ENCODE measurements around the gene SELENOK.

SELENOK gene

DNA sequence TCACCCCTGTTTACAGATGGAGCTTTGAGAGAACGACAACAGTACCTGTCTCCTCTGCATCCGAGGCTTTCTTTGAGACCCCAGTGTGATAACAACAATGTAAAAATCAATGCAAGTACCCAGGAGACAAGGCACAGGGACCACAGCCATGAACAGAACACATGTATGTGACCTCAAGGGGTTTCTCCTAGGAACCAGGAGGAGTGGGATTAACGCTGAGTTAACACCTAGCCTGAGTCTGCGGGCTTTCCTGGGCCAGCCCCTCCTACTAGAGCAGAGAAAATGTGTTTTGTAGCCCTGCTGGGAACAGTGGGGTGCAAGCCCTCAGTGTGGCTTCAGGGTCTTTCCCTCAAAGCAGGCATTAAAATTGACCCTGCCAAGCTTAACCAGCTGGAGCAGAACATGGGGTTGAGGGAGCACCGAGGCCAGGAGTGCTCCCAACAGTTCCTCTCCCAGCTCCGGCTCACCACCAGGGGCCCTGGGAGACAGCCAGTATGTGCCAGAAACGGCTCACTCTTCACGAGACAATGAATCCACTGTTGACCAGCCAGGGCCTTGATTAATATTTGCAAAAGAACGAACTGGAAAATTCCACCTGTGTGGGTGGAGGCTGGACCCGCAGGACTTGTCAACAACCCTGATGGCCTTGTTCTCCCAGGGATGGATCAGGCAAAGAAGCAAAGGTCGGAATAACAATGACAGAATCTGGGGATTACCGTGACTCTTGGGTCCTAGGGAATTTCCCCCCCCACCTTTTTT lies 49.0 kb downstream of the SELENOK start:
- peak in 1 of 2 experiments; percentile 53 for DNase-seq

DNA sequence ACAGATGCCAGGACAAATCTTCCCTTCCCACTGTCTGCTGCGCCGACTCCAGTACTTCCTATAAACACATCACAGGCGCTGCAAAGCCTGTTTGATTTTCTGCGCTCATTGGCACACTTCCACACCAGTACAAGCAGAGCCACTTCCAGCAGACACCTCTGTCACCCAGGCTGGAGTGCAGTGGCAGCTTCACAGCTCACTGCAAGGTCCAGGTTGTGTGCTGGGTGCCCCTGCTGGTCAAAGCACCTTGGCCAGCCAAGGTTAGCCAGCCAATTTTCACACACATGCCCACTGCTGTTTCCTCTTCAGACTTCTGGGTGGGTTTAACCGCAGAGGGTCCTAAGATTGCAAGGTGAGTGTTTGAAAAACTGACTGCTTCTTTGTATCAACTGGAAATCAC lies 50.4 kb downstream of the SELENOK start:
- peak in 1 of 2 experiments; percentile 37 for DNase-seq

GRCh38 chr3:53837331-53837730 lies 54.3 kb downstream of the SELENOK start:
- DNase-seq: no peak

DNA sequence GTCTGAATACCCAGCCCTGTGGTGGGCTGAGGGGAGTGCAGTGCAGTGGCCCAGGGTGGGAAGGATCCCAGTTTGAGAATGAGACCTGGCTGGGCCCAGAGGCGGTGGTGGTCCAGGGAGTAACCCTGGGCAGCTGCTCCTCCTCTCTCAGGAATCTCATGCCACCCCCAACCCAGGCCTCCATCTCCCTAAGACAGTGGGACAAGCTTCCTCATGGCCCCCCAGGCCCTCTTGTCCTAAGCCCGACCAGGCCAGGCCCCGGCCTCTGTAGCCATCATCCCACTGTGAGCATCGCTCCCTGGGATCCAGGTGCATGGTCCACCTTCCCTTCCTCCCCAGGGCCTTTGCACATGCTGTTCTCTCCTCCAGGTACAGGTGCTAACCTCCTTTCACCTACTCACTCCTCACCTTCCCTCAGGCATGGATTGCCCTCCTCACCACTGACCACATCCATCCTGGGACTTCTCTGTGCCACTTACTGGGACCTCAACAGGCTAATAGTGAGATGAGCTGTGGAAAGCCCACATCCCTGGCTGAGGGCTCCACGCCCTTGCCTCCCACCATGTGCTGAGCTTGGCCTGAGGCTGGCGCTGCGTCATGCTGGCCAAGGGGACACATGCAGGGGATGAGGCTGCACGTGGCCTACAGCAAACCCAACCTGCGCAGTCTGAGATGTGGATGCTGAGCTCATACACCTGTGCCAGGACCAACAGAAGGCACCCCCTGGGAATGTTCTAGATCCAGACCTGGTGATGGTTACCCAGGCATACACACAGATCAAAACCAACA lies 55.4 kb downstream of the SELENOK start:
- no peak for DNase-seq

DNA sequence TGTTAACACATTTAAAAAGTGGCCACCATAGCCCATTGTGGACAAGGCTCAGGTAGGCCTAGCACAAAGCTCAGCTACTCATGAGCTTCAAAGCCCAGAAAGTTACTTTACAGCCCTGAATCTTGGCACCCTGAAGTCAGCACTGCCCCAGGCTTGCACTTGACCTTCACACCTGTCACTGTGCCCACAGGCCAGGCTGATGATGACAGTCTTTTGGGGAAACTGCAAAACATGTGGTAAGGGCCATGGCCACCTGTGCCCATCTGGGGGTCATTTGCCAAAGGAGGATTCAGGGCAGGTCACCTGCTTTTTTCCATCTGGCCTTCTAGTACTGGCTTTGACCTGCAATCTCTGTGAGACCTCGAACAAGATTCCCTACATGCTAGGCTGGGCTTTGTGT lies 56.4 kb downstream of the SELENOK start:
- DNase-seq: no peak

GRCh38 chr3:53834429-53835095 lies 57.1 kb downstream of the SELENOK start:
- DNase-seq: no peak
